Hair follicle dermal papilla cell (primary cell): ENCODE measurements around the gene TOMM20L. TPM values are rescaled to one million over a fixed set of nuclear protein-coding genes. Genes with fewer than 3 reads are reported as not detected.

ENCODE experiments used
- small RNA-seq: library from RNA; depleted of rRNA; stranded (forward); fragments of <200 nt; gene quantifications from one replicate; pipeline ENCODE3, GENCODE V24; 2012
- total RNA-seq: library from RNA; depleted of rRNA; stranded (reverse); fragments of >200 nt; gene quantifications from 2 replicates; pipeline ENCODE4 v1.2.3, GENCODE V29; 2012

TOMM20L gene
- not detected in 2 replicates for total RNA-seq

GRCh38 chr14:58395812-58396788 lies at the start of gene TOMM20L:
TSS of gene TOMM20L (plus strand) at chr14:58395930. CDS start at chr14:58395958, 28 bp downstream.

GRCh38 chr14:58427281-58428117 lies 31.8 kb downstream of the TOMM20L start, which contains the start of the genes KIAA0586 and TIMM9:
TSS of gene KIAA0586 (plus strand) at chr14:58427719. CDS start at chr14:58428265, 546 bp downstream.
TSS of gene TIMM9 (minus strand) at chr14:58427531. CDS start at chr14:58411945, 15,586 bp downstream.

Small RNA genes lying within 50 kb of the gene (small RNA-seq; reads per million reads assigned to genes)
- not detected for gene RF00019

Other genes starting within 250 kb of the TOMM20L start
- 10.0 and 10.1 TPM in 2 replicates for gene ARMH4, start 243.7 kb upstream of the TOMM20L start, total RNA-seq
- 52.6 and 66.5 TPM in 2 replicates for gene ACTR10, start 195.8 kb upstream of the TOMM20L start, total RNA-seq
- gene PSMA3, start 151.1 kb upstream of the TOMM20L start, total RNA-seq = 70.6 and 71.6 TPM in 2 replicates
- 7.8 and 10.2 TPM in 2 replicates for gene ARID4A, start 97.4 kb upstream of the TOMM20L start, total RNA-seq
- gene TIMM9, start 31.6 kb downstream of the TOMM20L start, total RNA-seq = 21.4 and 24.3 TPM in 2 replicates
- gene KIAA0586, start 31.8 kb downstream of the TOMM20L start, total RNA-seq = 17.0 and 17.7 TPM in 2 replicates
- 2.1 and 2.9 TPM in 2 replicates for gene DACT1, start 242.0 kb downstream of the TOMM20L start, total RNA-seq